22Rv1 (cell line): ENCODE data around the gene ALG5.

Experiments
- ZFX ChIP-seq: fragments of 450-650 bp; IDR thresholded peaks from 2 replicates; pipeline ENCODE4 v1.6.1; 2017; ENCODE audit warnings: antibody characterized with exemption, borderline replicate concordance
- TF ChIP-seq, protein P1 (sequence below): fragments of 450-650 bp; IDR thresholded peaks from 2 replicates; pipeline ENCODE4 v1.5.1; 2017; ENCODE audit warnings: mild to moderate bottlenecking

DNA sequence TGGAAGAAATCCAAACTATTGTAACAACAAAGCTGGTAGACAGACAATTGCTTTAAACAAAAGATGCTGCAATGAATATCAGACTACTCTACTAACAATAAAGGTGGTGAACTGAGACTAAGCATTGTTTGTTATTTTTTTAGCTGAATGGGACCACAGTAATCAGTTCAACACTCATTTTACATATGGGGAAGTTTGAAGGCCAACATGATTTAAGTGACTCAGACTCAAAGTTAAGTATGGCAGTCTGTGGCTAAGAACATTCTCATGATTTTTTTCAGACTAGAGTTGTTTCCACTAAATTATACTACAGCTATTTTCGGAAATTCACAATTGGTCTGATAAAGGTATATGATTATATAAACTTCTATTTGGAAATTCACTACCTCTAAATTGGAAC is 11.9 kb upstream of the ALG5 start:
- TF ChIP-seq, protein P1, sequence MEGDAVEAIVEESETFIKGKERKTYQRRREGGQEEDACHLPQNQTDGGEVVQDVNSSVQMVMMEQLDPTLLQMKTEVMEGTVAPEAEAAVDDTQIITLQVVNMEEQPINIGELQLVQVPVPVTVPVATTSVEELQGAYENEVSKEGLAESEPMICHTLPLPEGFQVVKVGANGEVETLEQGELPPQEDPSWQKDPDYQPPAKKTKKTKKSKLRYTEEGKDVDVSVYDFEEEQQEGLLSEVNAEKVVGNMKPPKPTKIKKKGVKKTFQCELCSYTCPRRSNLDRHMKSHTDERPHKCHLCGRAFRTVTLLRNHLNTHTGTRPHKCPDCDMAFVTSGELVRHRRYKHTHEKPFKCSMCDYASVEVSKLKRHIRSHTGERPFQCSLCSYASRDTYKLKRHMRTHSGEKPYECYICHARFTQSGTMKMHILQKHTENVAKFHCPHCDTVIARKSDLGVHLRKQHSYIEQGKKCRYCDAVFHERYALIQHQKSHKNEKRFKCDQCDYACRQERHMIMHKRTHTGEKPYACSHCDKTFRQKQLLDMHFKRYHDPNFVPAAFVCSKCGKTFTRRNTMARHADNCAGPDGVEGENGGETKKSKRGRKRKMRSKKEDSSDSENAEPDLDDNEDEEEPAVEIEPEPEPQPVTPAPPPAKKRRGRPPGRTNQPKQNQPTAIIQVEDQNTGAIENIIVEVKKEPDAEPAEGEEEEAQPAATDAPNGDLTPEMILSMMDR, result no peak
- TF ChIP-seq ZFX, result no peak
